HepG2 (cell line): ENCODE data around the gene SMYD4. TPM values are rescaled to one million over a fixed set of nuclear protein-coding genes. Genes with fewer than 3 reads are reported as not detected.

ENCODE experiments used
- ATF1 ChIP-seq: IDR thresholded peaks from 2 replicates; pipeline ENCODE4 v1.6.1; 2016; ENCODE audit warnings: mild to moderate bottlenecking, control low read depth
- ATM ChIP-seq: fragments of 450-650 bp; IDR thresholded peaks from 2 replicates; pipeline ENCODE4 v1.7.1; 2017; ENCODE audit warnings: mild to moderate bottlenecking, borderline replicate concordance
- ETV5 ChIP-seq: IDR thresholded peaks from 2 replicates; pipeline ENCODE4 v1.6.1; 2018; ENCODE audit warnings: missing biosample characterization, missing genetic modification reagents, inconsistent platforms, borderline replicate concordance
- POLR2AphosphoS2 ChIP-seq: IDR thresholded peaks from 2 replicates; pipeline ENCODE4 v1.6.1; 2011; ENCODE audit warnings: low read depth, low read length, improper control_type of control experiment
- RFXANK ChIP-seq: IDR thresholded peaks from 2 replicates; pipeline ENCODE4 v1.6.1; 2016
- SMAD3 ChIP-seq: sonication (generic); formaldehyde crosslinking; IDR thresholded peaks from 2 replicates; pipeline ENCODE4 v1.4.0; 2020; ENCODE audit warnings: missing genetic modification reagents
- SMC3 ChIP-seq: IDR thresholded peaks from 2 replicates; pipeline ENCODE4 v1.6.1; 2011; ENCODE audit warnings: low read length, improper control_type of control experiment
- SP140L ChIP-seq: sonication (generic); formaldehyde crosslinking; IDR thresholded peaks from 2 replicates; pipeline ENCODE4 v1.4.0; 2020; ENCODE audit warnings: missing genetic modification reagents, borderline replicate concordance
- STAG1 ChIP-seq: sonication (generic); formaldehyde crosslinking; IDR thresholded peaks from 2 replicates; pipeline ENCODE4 v1.4.0; 2020; ENCODE audit warnings: missing genetic modification reagents
- TEAD2 ChIP-seq: sonication (generic); formaldehyde crosslinking; IDR thresholded peaks from 2 replicates; pipeline ENCODE4 v1.9.0; 2021; ENCODE audit warnings: missing genetic modification reagents
- ZNF224 ChIP-seq: sonication (generic); formaldehyde crosslinking; IDR thresholded peaks from 2 replicates; pipeline ENCODE4 v1.5.0; 2020; ENCODE audit warnings: mild to moderate bottlenecking, missing genetic modification reagents
- ZNF543 ChIP-seq: sonication (generic); formaldehyde crosslinking; IDR thresholded peaks from 2 replicates; pipeline ENCODE4 v1.4.0; 2020; ENCODE audit warnings: mild to moderate bottlenecking, missing genetic modification reagents
- ZNF879 ChIP-seq: sonication (generic); formaldehyde crosslinking; IDR thresholded peaks from 2 replicates; pipeline ENCODE4 v1.8.1; 2023; ENCODE audit warnings: missing genetic modification reagents
- polyA plus RNA-seq, 8 experiments: library from polyadenylated mRNA; depleted of rRNA in 3 of 8; stranded (reverse) in 7 of 8; unstranded in 1 of 8; fragments of >200 nt; fragmentation: Illumina TruSeq in 4 of 8; extraction: Trizol in 4 of 8; gene quantifications; 2 replicates each; pipeline versions ENCODE4 v1.2.1 to v1.2.3, GENCODE V29; 2011 to 2016; ENCODE audit warnings: low read depth in 4 of 8, missing spikeins in 1 of 8, mixed read lengths in 1 of 8; ENCODE audit not compliant: insufficient read depth in 1 of 8
- total RNA-seq, 5 experiments: library from RNA; depleted of rRNA; stranded (reverse); fragments of >200 nt; fragmentation: Illumina TruSeq; extraction: Trizol; gene quantifications; 2 replicates each; pipeline ENCODE4 v1.2.3, GENCODE V29; 2016; ENCODE audit warnings: low read depth in 1 of 5
- TF ChIP-seq, protein P1 (sequence below), 2 experiments: sonication (generic) in 1 of 2; formaldehyde crosslinking in 1 of 2; IDR thresholded peaks; 2 replicates each; pipeline versions ENCODE4 v1.6.1 to v1.9.0; 2014 to 2022; ENCODE audit warnings: antibody characterized with exemption in 1 of 2, borderline replicate concordance in 1 of 2, inconsistent platforms in 1 of 2, low read depth in 1 of 2, missing genetic modification reagents in 1 of 2
- TF ChIP-seq, protein P2 (sequence below): sonication (generic); formaldehyde crosslinking; IDR thresholded peaks from 2 replicates; pipeline ENCODE4 v1.8.0; 2022; ENCODE audit warnings: missing genetic modification reagents, mild to moderate bottlenecking, moderate library complexity, borderline replicate concordance
- TF ChIP-seq, protein P3 (sequence below): sonication (generic); formaldehyde crosslinking; IDR thresholded peaks from 2 replicates; pipeline ENCODE4 v1.5.1; 2020; ENCODE audit warnings: missing genetic modification reagents, mild to moderate bottlenecking, borderline replicate concordance
- TF ChIP-seq, protein P4 (sequence below): sonication (generic); formaldehyde crosslinking; IDR thresholded peaks from 2 replicates; pipeline ENCODE4 v1.4.0; 2020; ENCODE audit warnings: missing genetic modification reagents

The SMYD4 gene
- total and polyA plus RNA-seq, 2 of the 13 experiments (the other 11 are each of a cell fraction or from before 2014, with no cell fraction given): 7.4 to 11.3 TPM

DNA sequence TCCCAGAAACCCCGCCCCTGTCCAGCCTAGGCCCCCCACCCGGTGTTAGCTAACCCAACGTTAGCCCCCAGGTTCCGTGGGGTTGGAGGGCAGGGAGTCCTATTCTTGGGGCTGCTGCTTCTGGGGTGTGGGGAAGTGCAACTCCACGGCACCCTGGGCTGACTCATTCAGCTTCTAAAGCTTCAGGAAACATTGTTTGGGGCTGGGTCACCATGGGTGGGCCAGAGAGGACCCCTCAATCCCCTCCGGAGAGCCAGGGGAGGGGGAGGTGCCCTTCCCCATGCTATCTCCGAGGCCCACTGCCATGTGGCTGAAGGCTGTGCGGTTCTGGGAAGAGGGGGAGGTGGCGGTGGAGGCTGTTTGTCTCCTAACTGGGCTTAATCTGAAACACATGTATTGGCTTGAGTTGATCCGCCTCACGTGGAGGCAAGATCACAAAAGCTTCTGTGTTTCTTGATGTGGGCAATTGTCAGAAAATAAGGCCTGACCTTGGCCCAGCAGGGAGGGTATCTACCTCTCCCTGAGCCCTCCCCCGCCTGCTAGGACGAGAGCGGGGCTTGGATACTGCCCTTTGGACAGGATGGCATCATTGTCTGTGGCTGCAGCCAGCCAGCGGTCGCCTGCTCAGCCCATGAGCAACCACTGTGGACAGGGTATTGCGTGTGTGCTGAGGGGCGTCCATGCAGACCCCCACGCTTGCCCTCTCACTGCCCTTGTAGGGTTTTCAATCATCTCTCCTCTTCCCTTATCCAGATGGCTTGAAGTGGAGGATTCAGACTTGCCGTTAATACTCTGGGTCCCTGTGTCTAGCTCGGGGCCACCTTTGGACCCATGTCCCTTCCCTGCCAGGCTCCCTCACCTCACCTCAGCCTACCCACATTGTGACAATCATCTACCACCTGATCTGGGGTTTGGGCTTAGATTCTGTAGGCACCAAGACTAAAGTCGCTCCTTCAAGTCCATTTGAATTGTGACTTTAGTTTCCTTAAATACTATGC is 66.5 kb downstream of the SMYD4 start (continued):
- TF ChIP-seq, protein P1, sequence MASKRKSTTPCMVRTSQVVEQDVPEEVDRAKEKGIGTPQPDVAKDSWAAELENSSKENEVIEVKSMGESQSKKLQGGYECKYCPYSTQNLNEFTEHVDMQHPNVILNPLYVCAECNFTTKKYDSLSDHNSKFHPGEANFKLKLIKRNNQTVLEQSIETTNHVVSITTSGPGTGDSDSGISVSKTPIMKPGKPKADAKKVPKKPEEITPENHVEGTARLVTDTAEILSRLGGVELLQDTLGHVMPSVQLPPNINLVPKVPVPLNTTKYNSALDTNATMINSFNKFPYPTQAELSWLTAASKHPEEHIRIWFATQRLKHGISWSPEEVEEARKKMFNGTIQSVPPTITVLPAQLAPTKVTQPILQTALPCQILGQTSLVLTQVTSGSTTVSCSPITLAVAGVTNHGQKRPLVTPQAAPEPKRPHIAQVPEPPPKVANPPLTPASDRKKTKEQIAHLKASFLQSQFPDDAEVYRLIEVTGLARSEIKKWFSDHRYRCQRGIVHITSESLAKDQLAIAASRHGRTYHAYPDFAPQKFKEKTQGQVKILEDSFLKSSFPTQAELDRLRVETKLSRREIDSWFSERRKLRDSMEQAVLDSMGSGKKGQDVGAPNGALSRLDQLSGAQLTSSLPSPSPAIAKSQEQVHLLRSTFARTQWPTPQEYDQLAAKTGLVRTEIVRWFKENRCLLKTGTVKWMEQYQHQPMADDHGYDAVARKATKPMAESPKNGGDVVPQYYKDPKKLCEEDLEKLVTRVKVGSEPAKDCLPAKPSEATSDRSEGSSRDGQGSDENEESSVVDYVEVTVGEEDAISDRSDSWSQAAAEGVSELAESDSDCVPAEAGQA (IDR thresholded peaks at IDR 0.05; ENCODE audit: low read depth): peak; percentile 72
- TF ChIP-seq, protein P1 (CRISPR knock-in tag; IDR thresholded peaks at IDR 0.05; ENCODE audit: borderline replicate concordance): no peak; the same call in 1 of the 2 replicates
- TF ChIP-seq SMAD3 (CRISPR knock-in tag): no peak; the same call in 1 of the 2 replicates
- TF ChIP-seq ZNF224: no peak
- no peak for TF ChIP-seq POLR2AphosphoS2
- TF ChIP-seq, protein P2, sequence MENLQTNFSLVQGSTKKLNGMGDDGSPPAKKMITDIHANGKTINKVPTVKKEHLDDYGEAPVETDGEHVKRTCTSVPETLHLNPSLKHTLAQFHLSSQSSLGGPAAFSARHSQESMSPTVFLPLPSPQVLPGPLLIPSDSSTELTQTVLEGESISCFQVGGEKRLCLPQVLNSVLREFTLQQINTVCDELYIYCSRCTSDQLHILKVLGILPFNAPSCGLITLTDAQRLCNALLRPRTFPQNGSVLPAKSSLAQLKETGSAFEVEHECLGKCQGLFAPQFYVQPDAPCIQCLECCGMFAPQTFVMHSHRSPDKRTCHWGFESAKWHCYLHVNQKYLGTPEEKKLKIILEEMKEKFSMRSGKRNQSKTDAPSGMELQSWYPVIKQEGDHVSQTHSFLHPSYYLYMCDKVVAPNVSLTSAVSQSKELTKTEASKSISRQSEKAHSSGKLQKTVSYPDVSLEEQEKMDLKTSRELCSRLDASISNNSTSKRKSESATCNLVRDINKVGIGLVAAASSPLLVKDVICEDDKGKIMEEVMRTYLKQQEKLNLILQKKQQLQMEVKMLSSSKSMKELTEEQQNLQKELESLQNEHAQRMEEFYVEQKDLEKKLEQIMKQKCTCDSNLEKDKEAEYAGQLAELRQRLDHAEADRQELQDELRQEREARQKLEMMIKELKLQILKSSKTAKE: peak; percentile 90
- TF ChIP-seq, protein P3, sequence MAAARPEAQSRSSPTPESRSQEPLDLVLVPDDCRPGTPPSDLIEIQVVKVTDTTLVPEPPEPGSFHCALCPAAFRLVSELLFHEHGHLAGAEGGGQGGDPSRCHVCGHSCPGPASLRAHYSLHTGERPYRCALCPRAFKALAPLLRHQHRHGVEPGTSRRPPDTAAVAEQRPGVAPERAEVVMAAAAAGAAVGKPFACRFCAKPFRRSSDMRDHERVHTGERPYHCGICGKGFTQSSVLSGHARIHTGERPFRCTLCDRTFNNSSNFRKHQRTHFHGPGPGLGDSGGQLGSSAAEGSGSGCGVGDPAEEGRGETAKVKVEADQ (CRISPR knock-in tag): no peak
- TF ChIP-seq ETV5: peak; percentile 51; the same call in 1 of the 2 replicates
- no peak for TF ChIP-seq SMC3
- no peak for TF ChIP-seq ATM
- TF ChIP-seq STAG1 (CRISPR knock-in tag): peak; percentile 23; the same call in 1 of the 2 replicates
- TF ChIP-seq TEAD2 (CRISPR knock-in tag): no peak
- no peak for TF ChIP-seq ATF1
- TF ChIP-seq RFXANK (CRISPR knock-in tag): no peak; the same call in 1 of the 2 replicates
- TF ChIP-seq SP140L (CRISPR knock-in tag): no peak
- TF ChIP-seq, protein P4, sequence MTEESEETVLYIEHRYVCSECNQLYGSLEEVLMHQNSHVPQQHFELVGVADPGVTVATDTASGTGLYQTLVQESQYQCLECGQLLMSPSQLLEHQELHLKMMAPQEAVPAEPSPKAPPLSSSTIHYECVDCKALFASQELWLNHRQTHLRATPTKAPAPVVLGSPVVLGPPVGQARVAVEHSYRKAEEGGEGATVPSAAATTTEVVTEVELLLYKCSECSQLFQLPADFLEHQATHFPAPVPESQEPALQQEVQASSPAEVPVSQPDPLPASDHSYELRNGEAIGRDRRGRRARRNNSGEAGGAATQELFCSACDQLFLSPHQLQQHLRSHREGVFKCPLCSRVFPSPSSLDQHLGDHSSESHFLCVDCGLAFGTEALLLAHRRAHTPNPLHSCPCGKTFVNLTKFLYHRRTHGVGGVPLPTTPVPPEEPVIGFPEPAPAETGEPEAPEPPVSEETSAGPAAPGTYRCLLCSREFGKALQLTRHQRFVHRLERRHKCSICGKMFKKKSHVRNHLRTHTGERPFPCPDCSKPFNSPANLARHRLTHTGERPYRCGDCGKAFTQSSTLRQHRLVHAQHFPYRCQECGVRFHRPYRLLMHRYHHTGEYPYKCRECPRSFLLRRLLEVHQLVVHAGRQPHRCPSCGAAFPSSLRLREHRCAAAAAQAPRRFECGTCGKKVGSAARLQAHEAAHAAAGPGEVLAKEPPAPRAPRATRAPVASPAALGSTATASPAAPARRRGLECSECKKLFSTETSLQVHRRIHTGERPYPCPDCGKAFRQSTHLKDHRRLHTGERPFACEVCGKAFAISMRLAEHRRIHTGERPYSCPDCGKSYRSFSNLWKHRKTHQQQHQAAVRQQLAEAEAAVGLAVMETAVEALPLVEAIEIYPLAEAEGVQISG: peak; percentile 66
- 0 out of 2 replicates have a peak, but pooled peaks have one; percentile 51 for TF ChIP-seq ZNF879
- TF ChIP-seq ZNF543: peak; percentile 92
